GM21717 (cell line): Measurements from ENCODE around the gene TSPEAR.

Source experiments
- ATAC-seq: cut with Tn5 transposase; IDR thresholded peaks from one replicate; pipeline ENCODE4 v1.9.1; 2021; ENCODE audit warnings: mild to moderate bottlenecking, moderate library complexity; ENCODE audit not compliant: unreplicated experiment

TSPEAR gene

DNA sequence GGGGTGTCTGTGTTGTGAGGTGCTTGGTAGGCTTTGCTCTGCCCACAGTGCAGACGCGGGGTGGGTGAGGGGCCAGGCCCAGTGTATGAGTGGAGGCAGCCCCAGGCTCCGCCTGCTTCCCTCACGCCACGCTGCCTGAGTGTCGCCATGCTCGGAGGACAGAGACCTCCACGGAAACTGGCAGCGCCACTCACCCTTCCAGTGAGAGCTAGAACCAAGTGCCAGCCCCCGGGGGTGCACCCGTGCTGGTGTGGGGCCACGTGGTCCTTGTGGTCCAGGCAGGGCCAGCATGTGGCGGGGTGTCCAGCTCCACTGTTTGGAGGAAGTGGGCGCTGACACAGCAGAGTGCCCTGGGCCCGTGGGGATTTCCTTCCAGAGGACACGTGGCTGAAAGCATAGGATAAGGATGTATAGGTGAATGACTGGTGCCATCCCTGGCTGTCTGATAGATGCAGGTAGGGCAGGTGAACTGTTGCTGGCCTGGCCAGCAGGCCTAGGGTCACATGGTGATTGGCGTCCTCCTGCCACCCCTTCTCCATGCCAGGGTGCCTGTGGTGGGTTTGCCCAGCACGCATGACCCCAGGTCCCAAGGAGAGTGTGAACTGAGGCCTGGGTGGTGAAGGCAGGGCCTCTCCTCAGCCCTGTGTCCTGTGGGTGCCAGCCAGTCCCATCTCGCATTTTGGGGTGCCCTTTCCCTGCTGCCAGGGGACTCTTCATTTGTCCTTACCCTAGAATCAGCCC, 252.2 kb downstream of the TSPEAR start:
- no peak for ATAC-seq

DNA sequence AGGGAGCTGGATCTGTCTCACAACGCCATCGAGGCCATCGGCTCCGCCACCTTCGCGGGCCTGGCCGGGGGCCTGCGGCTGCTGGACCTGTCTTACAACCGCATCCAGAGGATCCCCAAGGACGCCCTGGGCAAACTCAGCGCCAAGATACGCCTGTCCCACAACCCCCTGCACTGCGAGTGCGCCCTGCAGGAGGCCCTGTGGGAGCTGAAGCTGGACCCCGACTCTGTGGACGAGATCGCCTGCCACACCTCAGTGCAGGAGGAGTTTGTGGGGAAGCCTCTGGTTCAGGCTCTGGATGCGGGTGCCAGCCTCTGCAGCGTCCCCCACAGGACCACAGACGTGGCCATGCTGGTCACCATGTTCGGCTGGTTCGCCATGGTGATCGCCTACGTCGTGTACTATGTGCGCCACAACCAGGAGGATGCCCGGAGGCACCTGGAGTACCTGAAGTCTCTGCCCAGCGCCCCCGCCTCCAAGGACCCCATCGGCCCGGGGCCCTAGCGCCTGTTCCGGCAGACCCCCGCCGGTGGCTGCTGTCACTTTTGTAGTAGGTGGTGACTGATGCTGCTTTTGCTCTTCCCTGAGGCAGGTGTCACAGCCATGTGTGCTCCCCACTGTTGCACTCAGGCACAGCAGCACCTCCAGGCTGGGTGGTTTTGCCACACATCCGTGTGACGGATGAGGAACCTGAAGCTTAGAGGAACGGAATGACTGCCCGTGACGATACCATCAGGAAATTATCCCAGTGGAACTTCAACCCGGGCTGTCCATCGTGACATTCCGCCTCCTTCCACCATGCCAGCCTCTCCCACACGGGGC, 254.2 kb downstream of the TSPEAR start:
- no peak for ATAC-seq

DNA sequence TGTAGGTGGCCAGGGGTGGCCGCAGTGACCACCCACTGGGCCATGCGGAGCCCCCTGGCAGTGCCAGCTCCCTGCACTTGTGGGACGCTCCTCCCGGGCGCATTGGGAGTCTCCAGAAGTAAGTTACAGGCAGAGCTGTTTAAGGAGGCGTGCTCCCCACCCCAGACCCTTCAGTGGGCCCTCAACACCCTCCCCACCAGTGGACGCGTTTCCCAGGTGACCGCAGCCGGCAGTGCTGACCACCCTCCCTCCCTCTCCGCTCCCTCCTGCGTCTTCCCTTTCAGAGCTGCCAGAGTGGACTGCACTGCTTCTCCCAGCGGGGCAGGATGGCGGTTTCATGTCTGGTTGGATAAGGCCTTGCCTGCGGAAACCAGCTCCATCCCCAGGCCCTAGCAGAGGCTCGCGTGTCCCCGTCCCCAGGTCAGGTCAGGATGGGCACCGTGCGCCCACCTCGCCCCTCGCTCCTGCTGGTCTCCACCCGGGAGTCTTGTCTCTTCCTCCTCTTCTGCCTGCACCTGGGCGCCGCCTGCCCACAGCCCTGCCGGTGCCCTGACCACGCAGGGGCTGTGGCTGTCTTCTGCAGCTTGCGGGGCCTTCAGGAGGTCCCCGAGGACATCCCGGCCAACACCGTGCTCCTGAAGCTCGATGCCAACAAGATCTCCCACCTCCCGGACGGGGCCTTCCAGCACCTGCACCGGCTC, 255.0 kb downstream of the TSPEAR start:
- ATAC-seq: no peak

GRCh38 chr21:44455524-44456213, 255.7 kb downstream of the TSPEAR start:
- no peak for ATAC-seq

DNA sequence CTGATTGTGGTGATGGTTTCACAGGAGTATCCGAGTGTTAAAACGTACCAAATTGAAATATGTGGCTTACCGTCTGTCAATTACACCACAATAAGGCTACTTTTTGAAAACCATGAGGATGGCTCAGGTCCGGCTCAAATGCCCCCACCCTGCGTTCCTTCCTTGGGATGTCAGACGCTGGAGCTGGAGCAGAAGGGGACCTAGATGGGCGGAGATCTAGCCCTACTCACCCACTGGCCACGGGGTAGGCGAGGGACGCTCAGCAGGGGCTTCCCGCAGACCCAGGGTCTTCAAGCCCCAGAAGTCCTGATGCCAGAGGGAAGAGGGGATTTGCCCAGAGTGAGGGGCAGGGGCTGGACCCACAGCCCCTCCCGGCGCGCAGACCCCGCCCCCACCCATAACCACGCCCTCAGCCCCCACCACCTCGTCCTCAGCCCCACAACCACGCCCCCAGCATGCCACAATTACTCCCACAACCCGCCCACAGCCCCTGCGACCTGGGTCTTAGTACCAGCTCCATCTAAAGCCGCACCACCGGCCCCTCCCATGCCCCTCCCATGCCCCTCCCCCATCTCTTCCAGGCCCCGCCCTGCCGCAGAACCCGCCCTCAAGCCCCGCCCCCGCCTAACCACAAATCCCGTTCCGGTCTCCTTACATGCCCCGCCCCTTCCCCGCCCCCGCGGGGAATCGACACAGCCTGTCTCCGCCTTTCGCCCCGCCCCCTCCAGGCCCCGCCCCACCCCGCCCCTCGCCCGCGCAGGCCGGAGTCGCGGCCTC, 256.4 kb downstream of the TSPEAR start, which contains the start of gene LRRC3:
TSS of gene LRRC3 (plus strand) at position 764 of the 777 bp plus-strand sequence. CDS start 1,135 bp downstream, outside the sequence.
- ATAC-seq: no peak

GRCh38 chr21:44454058-44454457, 257.3 kb downstream of the TSPEAR start:
- ATAC-seq: no peak

GRCh38 chr21:44453120-44453519, 258.3 kb downstream of the TSPEAR start:
- no peak for ATAC-seq

- no peak for ATAC-seq
Measured at GRCh38 chr21:44450999-44451398, 260.4 kb downstream of the TSPEAR start.

DNA sequence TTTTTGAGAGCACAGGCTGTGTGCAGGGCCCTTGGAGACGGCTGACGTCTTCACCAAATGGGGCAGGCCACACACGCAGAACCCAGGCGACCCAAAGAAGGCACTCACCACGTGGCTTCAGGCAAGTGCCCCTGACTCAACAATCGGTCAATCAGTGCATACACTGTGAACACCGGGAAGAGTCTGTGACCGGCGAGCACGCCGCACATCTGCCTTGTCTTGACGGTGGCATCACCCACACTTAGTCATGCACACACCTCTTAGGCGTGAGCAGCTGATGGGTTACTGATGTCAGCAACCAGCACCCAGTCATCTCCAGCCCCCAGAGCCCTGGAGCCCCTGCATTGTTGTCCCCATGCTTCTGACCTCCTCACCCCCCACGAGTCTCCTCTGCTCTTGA, 261.0 kb downstream of the TSPEAR start:
- ATAC-seq: no peak

DNA sequence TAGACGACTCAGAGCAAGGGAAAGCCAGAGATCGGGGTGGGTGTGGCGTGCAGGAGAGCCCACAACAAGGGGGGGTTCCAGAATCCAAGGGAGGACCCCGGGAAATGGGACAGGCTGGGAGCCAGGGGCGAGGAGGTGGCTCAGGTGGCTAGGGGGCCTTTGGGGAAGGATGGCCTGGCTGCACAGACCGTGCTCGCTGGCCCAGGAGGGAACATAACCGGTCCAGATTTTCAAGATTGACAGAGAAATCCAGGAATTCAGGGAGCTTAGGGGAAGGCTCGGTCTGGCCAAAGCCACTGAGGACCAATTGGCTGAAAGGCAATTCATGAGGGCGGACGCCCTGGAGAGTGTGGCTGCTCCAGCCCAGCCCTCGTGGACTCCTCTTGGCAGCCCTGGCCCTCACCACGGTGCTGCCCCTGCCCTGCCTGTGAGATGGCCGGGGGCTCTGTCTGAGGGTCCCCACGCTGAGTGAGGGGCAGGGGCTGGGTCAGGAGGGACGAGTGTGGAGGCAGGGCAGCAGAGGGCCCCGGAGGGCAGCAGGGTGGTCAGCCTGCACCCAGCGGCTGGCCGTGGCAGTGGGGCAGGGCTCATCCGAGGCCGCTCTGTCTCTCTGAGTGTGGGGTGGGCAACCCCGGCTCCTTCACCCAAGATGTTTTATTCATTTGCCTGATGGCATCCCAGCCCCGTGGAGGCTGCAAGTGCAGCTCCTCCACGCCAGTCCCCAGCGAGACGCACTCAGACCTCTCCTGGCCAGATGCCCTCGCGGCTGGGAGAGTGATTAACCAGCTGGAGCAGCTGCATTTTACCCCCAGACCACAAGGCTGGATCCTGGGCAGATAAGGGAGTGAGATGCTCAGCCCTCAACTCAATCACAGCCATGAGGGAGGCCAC, 261.7 kb downstream of the TSPEAR start:
- ATAC-seq: no peak

DNA sequence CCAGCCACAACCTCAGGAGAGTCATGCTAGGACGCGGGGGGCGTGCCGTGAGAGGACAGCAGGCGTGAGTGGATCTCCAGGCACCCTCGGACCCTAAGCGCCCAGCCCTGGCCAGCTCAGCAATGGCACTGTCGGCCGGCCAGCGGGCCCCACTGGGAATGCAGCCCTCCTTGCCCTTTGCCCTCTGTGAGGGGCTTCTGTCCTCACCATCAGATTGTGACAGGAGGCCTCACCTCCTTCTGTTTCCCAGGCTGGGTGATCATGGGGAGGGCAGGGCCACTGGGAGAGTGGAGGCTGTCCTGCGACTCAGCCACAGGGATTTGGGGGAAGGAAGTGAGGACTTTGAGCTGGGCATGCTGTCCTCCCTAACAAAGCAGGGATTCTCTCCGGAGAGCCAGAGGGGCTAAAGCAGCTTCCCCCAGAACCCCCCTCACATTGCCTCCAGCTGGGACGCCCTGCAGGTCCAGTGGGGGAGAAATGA, 262.7 kb downstream of the TSPEAR start:
- no peak for ATAC-seq
